Measurements from ENCODE around the gene IRX6. TPM values are rescaled to one million over a fixed set of nuclear protein-coding genes. Genes with fewer than 3 reads are reported as not detected.
A peak's percentile ranks its signal among the peaks of the same experiment; 100 is the strongest.

The IRX6 gene
- total and polyA plus RNA-seq, 2 experiments from 2014 or later, result 0.10 TPM; not detected in 1

GRCh38 chr16:55373489-55373832, 49.5 kb downstream of the IRX6 start (continued):
- TF ChIP-seq, protein P1, sequence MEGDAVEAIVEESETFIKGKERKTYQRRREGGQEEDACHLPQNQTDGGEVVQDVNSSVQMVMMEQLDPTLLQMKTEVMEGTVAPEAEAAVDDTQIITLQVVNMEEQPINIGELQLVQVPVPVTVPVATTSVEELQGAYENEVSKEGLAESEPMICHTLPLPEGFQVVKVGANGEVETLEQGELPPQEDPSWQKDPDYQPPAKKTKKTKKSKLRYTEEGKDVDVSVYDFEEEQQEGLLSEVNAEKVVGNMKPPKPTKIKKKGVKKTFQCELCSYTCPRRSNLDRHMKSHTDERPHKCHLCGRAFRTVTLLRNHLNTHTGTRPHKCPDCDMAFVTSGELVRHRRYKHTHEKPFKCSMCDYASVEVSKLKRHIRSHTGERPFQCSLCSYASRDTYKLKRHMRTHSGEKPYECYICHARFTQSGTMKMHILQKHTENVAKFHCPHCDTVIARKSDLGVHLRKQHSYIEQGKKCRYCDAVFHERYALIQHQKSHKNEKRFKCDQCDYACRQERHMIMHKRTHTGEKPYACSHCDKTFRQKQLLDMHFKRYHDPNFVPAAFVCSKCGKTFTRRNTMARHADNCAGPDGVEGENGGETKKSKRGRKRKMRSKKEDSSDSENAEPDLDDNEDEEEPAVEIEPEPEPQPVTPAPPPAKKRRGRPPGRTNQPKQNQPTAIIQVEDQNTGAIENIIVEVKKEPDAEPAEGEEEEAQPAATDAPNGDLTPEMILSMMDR (conservative IDR thresholded peaks at IDR 0.05; ENCODE audit: low read depth in 2 of 2), result no peak
- TF ChIP-seq CREB1 (CRISPR knock-in tag; IDR thresholded peaks at IDR 0.05; ENCODE audit: low read depth) (no peak), EZH2phosphoT487 (IDR thresholded peaks at IDR 0.05; ENCODE audit: unreplicated experiment) (no peak)
- TF ChIP-seq, protein P2, sequence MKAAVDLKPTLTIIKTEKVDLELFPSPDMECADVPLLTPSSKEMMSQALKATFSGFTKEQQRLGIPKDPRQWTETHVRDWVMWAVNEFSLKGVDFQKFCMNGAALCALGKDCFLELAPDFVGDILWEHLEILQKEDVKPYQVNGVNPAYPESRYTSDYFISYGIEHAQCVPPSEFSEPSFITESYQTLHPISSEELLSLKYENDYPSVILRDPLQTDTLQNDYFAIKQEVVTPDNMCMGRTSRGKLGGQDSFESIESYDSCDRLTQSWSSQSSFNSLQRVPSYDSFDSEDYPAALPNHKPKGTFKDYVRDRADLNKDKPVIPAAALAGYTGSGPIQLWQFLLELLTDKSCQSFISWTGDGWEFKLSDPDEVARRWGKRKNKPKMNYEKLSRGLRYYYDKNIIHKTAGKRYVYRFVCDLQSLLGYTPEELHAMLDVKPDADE (IDR thresholded peaks at IDR 0.05), result no peak

DNA sequence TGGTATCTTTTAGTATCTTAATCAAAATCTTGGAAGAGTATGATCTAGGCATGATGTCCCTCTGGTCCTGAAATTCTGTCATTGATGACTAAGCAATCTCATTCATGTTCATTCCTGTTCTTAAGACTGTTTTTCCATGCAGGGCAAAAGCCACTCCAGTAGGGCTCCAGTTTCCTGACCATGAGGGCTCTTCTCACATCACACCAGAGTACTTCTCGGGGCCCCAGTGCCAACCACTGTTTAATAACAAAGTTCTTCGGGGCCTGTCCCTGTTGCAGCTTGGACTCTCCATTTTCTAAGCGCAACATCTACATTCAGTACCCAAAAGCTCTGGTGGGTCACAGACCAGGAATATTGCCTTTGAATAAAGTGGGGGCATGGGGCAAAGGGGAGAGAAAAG, 52.0 kb downstream of the IRX6 start:
- no peak overlapping the region for H2AFZ ChIP-seq
- no peaks in the 10 kb centered on the region for H3K36me3 ChIP-seq (ENCODE audit: insufficient read depth)
- Mint-ChIP-seq H3K4me1 (peaks cover 15% of the 10 kb centered on the region), H3K4me3 (no peak overlapping the region), H3K36me3 (ENCODE audit: low read depth) (no peaks in the 10 kb centered on the region), H3K27ac (peak overlapping the region; percentile 24; the same call in 1 of the 2 replicates), H3K27me3 (ENCODE audit: insufficient read depth, low read depth, poor library complexity) (peaks cover 3% of the 10 kb centered on the region), H3K9me3 (no peaks in the 10 kb centered on the region)
- H4K20me1 ChIP-seq (replicated peaks; ENCODE audit: insufficient read depth), result no peaks in the 10 kb centered on the region
- H3K27me3 ChIP-seq (ENCODE audit: insufficient read depth), result 0 out of 2 replicates have a peak, but pooled peaks cover 4% of the 10 kb centered on the region
- no peak for ATAC-seq
- no peak overlapping the region for H3K27ac ChIP-seq (ENCODE audit: low read depth)
- H3K79me2 ChIP-seq (replicated peaks; ENCODE audit: insufficient read depth), result no peaks in the 10 kb centered on the region
- no peak for DNase-seq (ENCODE audit: low spot score)
- H3K4me1 ChIP-seq (ENCODE audit: insufficient read depth), result peaks cover 3% of the 10 kb centered on the region; the same call in 1 of the 2 replicates
- H3K4me2 ChIP-seq, result no peak overlapping the region
- no peak overlapping the region for H3K4me3 ChIP-seq
- H3K9me2 ChIP-seq (ENCODE audit: insufficient read depth), result no peaks in the 10 kb centered on the region
- no peaks in the 10 kb centered on the region for H3F3A ChIP-seq (replicated peaks; ENCODE audit: low read depth)
- TF ChIP-seq CREB1 (CRISPR knock-in tag; IDR thresholded peaks at IDR 0.05; ENCODE audit: low read depth), result no peak
- TF ChIP-seq, protein P2 (IDR thresholded peaks at IDR 0.05), result no peak
- no peak for TF ChIP-seq EZH2phosphoT487 (IDR thresholded peaks at IDR 0.05; ENCODE audit: unreplicated experiment)
- no peak for TF ChIP-seq NANOG (IDR thresholded peaks at IDR 0.05; ENCODE audit: borderline replicate concordance)
- no peak for TF ChIP-seq EZH2 (IDR thresholded peaks at IDR 0.05; ENCODE audit: low read depth, unreplicated experiment)
- TF ChIP-seq JUNB (IDR thresholded peaks at IDR 0.05; ENCODE audit: unreplicated experiment), result no peak
- TF ChIP-seq, protein P3, sequence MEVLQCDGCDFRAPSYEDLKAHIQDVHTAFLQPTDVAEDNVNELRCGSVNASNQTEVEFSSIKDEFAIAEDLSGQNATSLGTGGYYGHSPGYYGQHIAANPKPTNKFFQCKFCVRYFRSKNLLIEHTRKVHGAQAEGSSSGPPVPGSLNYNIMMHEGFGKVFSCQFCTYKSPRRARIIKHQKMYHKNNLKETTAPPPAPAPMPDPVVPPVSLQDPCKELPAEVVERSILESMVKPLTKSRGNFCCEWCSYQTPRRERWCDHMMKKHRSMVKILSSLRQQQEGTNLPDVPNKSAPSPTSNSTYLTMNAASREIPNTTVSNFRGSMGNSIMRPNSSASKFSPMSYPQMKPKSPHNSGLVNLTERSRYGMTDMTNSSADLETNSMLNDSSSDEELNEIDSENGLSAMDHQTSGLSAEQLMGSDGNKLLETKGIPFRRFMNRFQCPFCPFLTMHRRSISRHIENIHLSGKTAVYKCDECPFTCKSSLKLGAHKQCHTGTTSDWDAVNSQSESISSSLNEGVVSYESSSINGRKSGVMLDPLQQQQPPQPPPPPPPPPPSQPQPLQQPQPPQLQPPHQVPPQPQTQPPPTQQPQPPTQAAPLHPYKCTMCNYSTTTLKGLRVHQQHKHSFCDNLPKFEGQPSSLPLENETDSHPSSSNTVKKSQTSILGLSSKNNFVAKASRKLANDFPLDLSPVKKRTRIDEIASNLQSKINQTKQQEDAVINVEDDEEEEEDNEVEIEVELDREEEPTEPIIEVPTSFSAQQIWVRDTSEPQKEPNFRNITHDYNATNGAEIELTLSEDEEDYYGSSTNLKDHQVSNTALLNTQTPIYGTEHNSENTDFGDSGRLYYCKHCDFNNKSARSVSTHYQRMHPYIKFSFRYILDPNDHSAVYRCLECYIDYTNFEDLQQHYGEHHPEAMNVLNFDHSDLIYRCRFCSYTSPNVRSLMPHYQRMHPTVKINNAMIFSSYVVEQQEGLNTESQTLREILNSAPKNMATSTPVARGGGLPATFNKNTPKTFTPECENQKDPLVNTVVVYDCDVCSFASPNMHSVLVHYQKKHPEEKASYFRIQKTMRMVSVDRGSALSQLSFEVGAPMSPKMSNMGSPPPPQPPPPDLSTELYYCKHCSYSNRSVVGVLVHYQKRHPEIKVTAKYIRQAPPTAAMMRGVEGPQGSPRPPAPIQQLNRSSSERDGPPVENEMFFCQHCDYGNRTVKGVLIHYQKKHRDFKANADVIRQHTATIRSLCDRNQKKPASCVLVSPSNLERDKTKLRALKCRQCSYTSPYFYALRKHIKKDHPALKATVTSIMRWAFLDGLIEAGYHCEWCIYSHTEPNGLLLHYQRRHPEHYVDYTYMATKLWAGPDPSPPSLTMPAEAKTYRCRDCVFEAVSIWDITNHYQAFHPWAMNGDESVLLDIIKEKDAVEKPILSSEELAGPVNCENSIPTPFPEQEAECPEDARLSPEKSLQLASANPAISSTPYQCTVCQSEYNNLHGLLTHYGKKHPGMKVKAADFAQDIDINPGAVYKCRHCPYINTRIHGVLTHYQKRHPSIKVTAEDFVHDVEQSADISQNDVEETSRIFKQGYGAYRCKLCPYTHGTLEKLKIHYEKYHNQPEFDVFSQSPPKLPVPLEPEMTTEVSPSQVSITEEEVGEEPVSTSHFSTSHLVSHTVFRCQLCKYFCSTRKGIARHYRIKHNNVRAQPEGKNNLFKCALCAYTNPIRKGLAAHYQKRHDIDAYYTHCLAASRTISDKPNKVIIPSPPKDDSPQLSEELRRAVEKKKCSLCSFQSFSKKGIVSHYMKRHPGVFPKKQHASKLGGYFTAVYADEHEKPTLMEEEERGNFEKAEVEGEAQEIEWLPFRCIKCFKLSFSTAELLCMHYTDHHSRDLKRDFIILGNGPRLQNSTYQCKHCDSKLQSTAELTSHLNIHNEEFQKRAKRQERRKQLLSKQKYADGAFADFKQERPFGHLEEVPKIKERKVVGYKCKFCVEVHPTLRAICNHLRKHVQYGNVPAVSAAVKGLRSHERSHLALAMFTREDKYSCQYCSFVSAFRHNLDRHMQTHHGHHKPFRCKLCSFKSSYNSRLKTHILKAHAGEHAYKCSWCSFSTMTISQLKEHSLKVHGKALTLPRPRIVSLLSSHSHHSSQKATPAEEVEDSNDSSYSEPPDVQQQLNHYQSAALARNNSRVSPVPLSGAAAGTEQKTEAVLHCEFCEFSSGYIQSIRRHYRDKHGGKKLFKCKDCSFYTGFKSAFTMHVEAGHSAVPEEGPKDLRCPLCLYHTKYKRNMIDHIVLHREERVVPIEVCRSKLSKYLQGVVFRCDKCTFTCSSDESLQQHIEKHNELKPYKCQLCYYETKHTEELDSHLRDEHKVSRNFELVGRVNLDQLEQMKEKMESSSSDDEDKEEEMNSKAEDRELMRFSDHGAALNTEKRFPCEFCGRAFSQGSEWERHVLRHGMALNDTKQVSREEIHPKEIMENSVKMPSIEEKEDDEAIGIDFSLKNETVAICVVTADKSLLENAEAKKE (CRISPR knock-in tag; IDR thresholded peaks at IDR 0.05), result no peak
- TF ChIP-seq, protein P1 (conservative IDR thresholded peaks at IDR 0.05; ENCODE audit: low read depth in 2 of 2), result no peak
- no peak for TF ChIP-seq ZNF114 (CRISPR knock-in tag; IDR thresholded peaks at IDR 0.05)
- TF ChIP-seq STAT1 (IDR thresholded peaks at IDR 0.05; ENCODE audit: unreplicated experiment), result no peak

Data from GM23338 (cell line).